Type B pancreatic cell (in vitro differentiated cells): ENCODE measurements around the gene CC2D2A. TPM values are rescaled to one million over a fixed set of nuclear protein-coding genes. Genes with fewer than 3 reads are reported as not detected.

Experiments used
- DNase-seq: peaks from one replicate; pipeline ENCODE4 v3.0.0; 2021; ENCODE audit warnings: mixed read lengths; ENCODE audit not compliant: unreplicated experiment; ENCODE audit errors: extremely low spot score
- H3K27ac Mint-ChIP-seq: 2 replicates; pipeline ENCODE4 v1.8.0; 2021; ENCODE audit warnings: mild to moderate bottlenecking, mixed read lengths
- H3K27me3 Mint-ChIP-seq: 2 replicates; pipeline ENCODE4 v1.8.0; 2021; ENCODE audit warnings: mixed read lengths
- H3K36me3 Mint-ChIP-seq: 2 replicates; pipeline ENCODE4 v1.8.0; 2021; ENCODE audit warnings: mixed read lengths
- H3K4me1 Mint-ChIP-seq: one replicate; pipeline ENCODE4 v1.8.0; 2021; ENCODE audit warnings: mixed read lengths; ENCODE audit not compliant: unreplicated experiment
- H3K4me3 Mint-ChIP-seq: 2 replicates; pipeline ENCODE4 v1.8.0; 2021; ENCODE audit warnings: mild to moderate bottlenecking, mixed read lengths
- H3K9me3 Mint-ChIP-seq: 2 replicates; pipeline ENCODE4 v1.8.0; 2021; ENCODE audit warnings: mixed read lengths
- total RNA-seq: library from RNA; stranded (reverse); gene quantifications from 2 replicates; pipeline ENCODE4 v1.2.1, GENCODE V29; 2021; ENCODE audit warnings: low replicate concordance
- TF ChIP-seq, protein P1 (sequence below): fragments of 200-600 bp; sonication (generic); conservative IDR thresholded peaks from 2 replicates; pipeline ENCODE4 v1.5.0; 2021; ENCODE audit warnings: antibody characterized with exemption, mild to moderate bottlenecking

CC2D2A gene
- total RNA-seq, 1 donor from 2014 or later: 27.8 TPM

DNA sequence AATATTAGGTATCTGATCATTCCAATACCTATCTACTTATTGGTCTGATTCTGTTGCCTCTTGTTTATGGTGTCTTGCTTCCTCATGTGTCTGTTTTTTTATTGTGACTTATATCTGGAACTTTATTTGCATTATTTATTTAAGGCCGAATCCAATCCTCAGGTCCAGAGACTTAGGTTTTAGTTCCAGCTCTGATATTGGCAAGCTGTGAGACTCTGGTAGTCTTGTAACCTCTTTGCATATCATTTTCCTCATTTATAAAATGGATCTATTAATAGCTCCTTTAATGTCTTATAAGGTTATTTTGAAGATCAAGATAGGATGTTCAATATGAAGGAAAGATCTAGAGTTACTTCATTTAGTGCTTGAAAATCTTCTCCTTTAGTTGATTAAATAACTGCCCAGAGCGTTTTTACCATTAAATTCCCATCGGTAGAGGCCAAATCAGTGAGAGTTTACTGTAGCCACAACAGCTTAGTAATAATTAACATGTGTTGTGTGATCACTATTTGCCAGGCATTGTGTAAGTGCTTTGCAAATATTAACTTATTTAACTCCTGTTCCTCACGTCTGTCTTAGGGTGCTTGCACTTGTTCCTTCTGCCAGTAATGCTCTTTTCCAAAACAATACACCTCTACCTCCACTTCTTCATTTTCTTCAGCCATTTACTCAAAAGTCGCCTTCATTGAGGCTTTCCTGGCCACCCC lies 82.2 kb downstream of the CC2D2A start:
- Mint-ChIP-seq H3K9me3 (no peaks in the 10 kb centered on the region), H3K4me1 (no peaks in the 10 kb centered on the region), H3K27ac (no peak overlapping the region), H3K4me3 (no peak overlapping the region), H3K27me3 (no peaks in the 10 kb centered on the region), H3K36me3 (peaks cover 23% of the 10 kb centered on the region)
- DNase-seq: no peak
- TF ChIP-seq, protein P1, sequence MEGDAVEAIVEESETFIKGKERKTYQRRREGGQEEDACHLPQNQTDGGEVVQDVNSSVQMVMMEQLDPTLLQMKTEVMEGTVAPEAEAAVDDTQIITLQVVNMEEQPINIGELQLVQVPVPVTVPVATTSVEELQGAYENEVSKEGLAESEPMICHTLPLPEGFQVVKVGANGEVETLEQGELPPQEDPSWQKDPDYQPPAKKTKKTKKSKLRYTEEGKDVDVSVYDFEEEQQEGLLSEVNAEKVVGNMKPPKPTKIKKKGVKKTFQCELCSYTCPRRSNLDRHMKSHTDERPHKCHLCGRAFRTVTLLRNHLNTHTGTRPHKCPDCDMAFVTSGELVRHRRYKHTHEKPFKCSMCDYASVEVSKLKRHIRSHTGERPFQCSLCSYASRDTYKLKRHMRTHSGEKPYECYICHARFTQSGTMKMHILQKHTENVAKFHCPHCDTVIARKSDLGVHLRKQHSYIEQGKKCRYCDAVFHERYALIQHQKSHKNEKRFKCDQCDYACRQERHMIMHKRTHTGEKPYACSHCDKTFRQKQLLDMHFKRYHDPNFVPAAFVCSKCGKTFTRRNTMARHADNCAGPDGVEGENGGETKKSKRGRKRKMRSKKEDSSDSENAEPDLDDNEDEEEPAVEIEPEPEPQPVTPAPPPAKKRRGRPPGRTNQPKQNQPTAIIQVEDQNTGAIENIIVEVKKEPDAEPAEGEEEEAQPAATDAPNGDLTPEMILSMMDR: no peak

DNA sequence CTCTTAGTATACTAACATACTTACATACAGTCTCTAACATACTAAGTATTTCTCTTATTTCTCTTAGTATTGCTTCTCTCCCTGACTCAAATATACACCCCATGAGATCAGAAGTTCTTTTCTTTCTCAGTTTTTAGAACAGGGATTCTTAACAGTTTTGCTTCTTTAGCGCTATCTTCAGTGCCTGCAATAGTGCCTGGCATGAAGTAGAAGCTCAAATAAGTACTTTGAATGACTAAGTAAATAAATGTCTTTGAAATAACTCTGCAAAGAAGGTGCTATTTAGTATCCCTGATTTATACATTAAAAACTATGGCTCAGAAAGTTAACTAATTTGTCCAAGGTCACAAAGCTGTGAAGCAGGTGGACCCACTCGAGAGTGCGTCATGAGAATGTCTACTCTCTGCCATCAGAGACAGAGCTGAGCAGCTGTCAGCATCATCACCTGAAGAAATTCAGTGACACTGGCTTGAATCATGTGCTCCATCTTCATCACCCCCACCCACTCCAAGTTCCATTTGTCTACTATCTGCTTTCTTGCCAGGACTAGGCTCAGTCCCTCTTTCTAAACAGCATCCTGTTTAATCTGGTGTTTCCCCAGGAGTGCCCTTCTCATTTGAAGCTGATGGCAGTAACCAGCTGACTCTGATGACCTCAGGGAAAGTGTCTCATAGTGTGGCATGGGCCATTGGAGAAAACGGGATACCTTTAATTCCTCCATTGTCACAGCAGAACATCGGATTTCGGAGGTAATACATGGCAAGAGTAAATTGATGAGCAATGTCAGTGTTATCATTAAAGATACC lies 83.1 kb downstream of the CC2D2A start:
- Mint-ChIP-seq H3K9me3 (no peaks in the 10 kb centered on the region), H3K4me3 (no peak overlapping the region), H3K36me3 (peaks cover 22% of the 10 kb centered on the region), H3K27ac (no peak overlapping the region), H3K27me3 (no peaks in the 10 kb centered on the region), H3K4me1 (no peaks in the 10 kb centered on the region)
- DNase-seq: no peak
- TF ChIP-seq, protein P1: no peak

DNA sequence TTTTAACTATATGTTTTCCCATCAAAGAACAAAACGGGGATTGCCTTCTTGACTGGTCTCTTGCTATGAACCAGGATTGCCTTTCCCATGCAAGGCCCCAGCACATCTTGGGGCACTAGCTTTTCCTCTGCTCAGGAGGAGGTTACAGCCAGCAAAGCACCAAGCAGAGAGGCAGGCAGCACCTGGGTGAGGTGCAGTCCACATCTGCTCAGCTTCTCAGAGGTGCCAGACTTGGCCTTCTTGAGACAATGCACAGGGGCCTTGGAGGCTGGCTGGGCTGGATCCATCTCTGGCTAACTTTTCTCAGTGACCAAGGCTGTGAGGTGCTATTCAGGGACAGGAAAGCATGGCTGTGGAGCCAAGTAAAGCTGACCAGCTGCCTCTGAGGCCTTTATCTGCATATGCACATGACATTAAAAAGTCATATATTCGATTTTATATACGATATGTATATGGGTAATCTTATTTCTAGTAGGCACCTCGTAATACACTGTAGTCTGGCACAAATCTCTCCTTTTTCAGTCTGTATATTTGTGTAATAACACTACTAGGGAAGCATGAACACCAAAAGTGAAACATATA lies 86.9 kb downstream of the CC2D2A start:
- TF ChIP-seq, protein P1: no peak
- peaks cover 4% of the 10 kb centered on the region for H3K4me1 Mint-ChIP-seq
- DNase-seq: no peak

DNA sequence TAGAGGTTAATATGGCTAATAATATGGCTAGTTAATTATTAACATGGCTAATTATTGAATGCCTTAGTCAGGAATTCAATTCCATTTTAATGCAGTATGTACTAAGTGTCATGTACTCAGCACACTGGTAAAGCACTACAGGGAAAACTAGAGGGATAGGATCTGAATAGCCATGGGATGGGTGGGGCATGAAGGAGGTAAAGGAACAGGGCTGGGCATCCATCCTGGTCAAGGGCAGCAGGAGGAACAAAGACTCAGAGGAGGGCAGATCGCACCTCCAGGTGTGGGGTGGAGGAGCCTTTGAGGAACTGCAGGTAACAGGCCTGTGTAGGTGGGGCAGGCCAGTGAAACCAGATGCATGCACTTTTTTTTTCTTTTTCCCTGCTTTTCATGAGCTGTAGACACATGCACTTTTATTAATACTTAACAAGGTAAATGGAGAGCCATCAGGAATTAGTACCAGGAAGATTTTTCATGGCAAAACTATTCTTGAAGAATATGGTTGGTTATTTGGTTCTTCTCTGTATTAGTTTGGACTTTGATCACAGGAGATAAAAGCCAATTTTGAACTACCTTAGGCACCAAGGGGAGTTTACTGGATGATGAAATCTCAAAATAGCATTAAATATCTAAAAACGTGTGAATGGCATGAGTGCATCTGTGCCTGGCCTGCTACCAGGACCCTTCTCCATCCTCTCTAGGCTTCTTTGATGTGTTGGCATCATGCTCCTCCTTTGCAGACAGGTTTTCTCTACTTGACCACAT lies 88.3 kb downstream of the CC2D2A start:
- peak overlapping the region; percentile 46 for H3K27ac Mint-ChIP-seq
- H3K4me3 Mint-ChIP-seq: no peak overlapping the region
- TF ChIP-seq, protein P1: no peak
- H3K36me3 Mint-ChIP-seq: peaks cover 43% of the 10 kb centered on the region
- H3K4me1 Mint-ChIP-seq: peaks cover 6% of the 10 kb centered on the region
- H3K27me3 Mint-ChIP-seq: no peaks in the 10 kb centered on the region
- no peak for DNase-seq
- H3K9me3 Mint-ChIP-seq: no peaks in the 10 kb centered on the region

More for the DNA sequence above, 86.9 kb downstream of the CC2D2A start:
- Mint-ChIP-seq H3K27me3 (no peaks in the 10 kb centered on the region), H3K27ac (no peak overlapping the region), H3K36me3 (peaks cover 34% of the 10 kb centered on the region), H3K9me3 (no peaks in the 10 kb centered on the region), H3K4me3 (no peak overlapping the region)

DNA sequence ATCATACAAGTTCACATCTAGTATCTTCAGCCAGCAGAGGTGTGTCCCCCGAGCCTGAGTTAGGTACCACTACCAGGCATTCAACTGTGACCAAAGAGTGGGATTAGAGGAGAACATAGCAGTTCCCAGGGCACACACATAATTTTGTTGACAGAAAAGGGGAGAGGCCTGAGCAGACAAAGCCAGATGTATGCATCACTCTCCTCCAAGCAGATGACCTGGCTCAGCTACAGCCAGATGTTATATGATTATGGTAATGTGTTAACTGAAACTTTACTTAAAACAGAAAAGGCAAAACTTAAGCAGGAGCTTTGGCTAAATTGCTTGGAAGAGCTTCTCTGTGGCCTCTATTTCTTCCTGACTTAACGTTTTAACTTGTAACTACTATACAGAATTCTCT lies 88.9 kb downstream of the CC2D2A start:
- TF ChIP-seq, protein P1: no peak
- Mint-ChIP-seq H3K4me3 (no peak overlapping the region), H3K36me3 (peaks cover 46% of the 10 kb centered on the region), H3K9me3 (no peaks in the 10 kb centered on the region), H3K4me1 (peaks cover 6% of the 10 kb centered on the region), H3K27ac (peak overlapping the region; percentile 46), H3K27me3 (no peaks in the 10 kb centered on the region)
- no peak for DNase-seq
